HG02938 (cell line): ENCODE measurements around the gene GPR153.

Experiments used
- ATAC-seq: cut with Tn5 transposase; IDR thresholded peaks from one replicate; pipeline ENCODE4 v1.9.1; 2021; ENCODE audit warnings: mild to moderate bottlenecking, moderate library complexity; ENCODE audit not compliant: unreplicated experiment

Gene GPR153

GRCh38 chr1:6270401-6270800 lies 9.5 kb upstream of the GPR153 start:
- ATAC-seq: no peak

- no peak for ATAC-seq
These were observed 9.0 kb upstream of the GPR153 start for GRCh38 chr1:6269720-6270400.

- no peak for ATAC-seq
These were observed 8.4 kb upstream of the GPR153 start for GRCh38 chr1:6269296-6269695.

- ATAC-seq: no peak
These were observed 7.5 kb upstream of the GPR153 start for GRCh38 chr1:6268415-6268814.

GRCh38 chr1:6267686-6268322 lies 6.9 kb upstream of the GPR153 start:
- no peak for ATAC-seq

- no peak for ATAC-seq
These were observed 5.7 kb upstream of the GPR153 start for GRCh38 chr1:6266641-6267040.

GRCh38 chr1:6265151-6265550 lies 4.3 kb upstream of the GPR153 start:
- ATAC-seq: no peak

- no peak for ATAC-seq
These were observed 2.8 kb upstream of the GPR153 start for GRCh38 chr1:6263716-6264115.

- no peak for ATAC-seq
These were observed 1.9 kb upstream of the GPR153 start for GRCh38 chr1:6262555-6263420.

GRCh38 chr1:6261615-6261995 lies 707 bp upstream of the GPR153 start:
- no peak for ATAC-seq

GRCh38 chr1:6260433-6260934 lies 414 bp downstream of the GPR153 start:
- ATAC-seq: peak; percentile 26

- peak; percentile 57 for ATAC-seq
These were observed 1.2 kb downstream of the GPR153 start for GRCh38 chr1:6259491-6260362.

GRCh38 chr1:6258675-6259074 lies 2.2 kb downstream of the GPR153 start:
- no peak for ATAC-seq

GRCh38 chr1:6257541-6258069 lies 3.3 kb downstream of the GPR153 start:
- no peak for ATAC-seq

GRCh38 chr1:6256645-6257044 lies 4.3 kb downstream of the GPR153 start:
- ATAC-seq: no peak

- no peak for ATAC-seq
These were observed 6.2 kb downstream of the GPR153 start for GRCh38 chr1:6254691-6255090.

- ATAC-seq: no peak
These were observed 7.5 kb downstream of the GPR153 start for GRCh38 chr1:6253380-6253779.

- ATAC-seq: no peak
These were observed 8.6 kb downstream of the GPR153 start for GRCh38 chr1:6252374-6252710.

- no peak for ATAC-seq
These were observed 9.1 kb downstream of the GPR153 start for GRCh38 chr1:6251681-6252373.

- no peak for ATAC-seq
These were observed 9.7 kb downstream of the GPR153 start for GRCh38 chr1:6251233-6251632.
